ENCODE measurements around the gene OR7G1. TPM values are rescaled to one million over a fixed set of nuclear protein-coding genes. Genes with fewer than 3 reads are reported as not detected.

The OR7G1 gene
- total and polyA plus RNA-seq, 2 of the 4 experiments (the other 2 are of a cell fraction): not detected

- ChIA-PET POLR2A (ENCODE audit: unreplicated experiment) (no interaction called here), CTCF (no interaction called here)
- H4K5ac ChIP-seq (ENCODE audit: low read depth, low read length): no peak overlapping the region
- H3K14ac ChIP-seq (replicated peaks; ENCODE audit: low read depth, low read length): no peak overlapping the region
- no peak overlapping the region for H2BK5ac ChIP-seq (ENCODE audit: low read depth, low read length, poor library complexity, severe bottlenecking)
- H3K56ac ChIP-seq (ENCODE audit: extremely low read depth, insufficient read depth, low read length): no peak overlapping the region
- no peak overlapping the region for H2BK20ac ChIP-seq (ENCODE audit: low read depth, low read length)
- no peak overlapping the region for H2AK5ac ChIP-seq (ENCODE audit: low read depth, low read length)
- no peak overlapping the region for H3K4me2 ChIP-seq (ENCODE audit: low read depth, low read length)
- dilution Hi-C loops (cut with HindIII; ENCODE audit: low sequenced_read_pairs, unreplicated experiment): no loop called here
- no peak overlapping the region for H3K4me3 ChIP-seq (ENCODE audit: insufficient read depth, low read depth, low read length)
- H3K18ac ChIP-seq (ENCODE audit: low read depth, low read length): no peak overlapping the region
- in situ Hi-C loops (cut with MboI; ENCODE audit: low sequenced_read_pairs): loop anchor here (25.0 kb wide), 1 partner anchor 917 kb away; no protein-coding TSS in a partner anchor
- H2AFZ ChIP-seq (replicated peaks; ENCODE audit: low read length, poor library complexity): no peak overlapping the region
- no peak overlapping the region for H2BK15ac ChIP-seq (ENCODE audit: low read depth, low read length)
- WGBS, 2 experiments (ENCODE audit: extremely low coverage in 2 of 2, insufficient read length in 1 of 2): 100% methylated on average over 1 of the region's 5 CpGs; no CpG with 5 or more reads in 1 of the 2 experiments
- TF ChIP-seq MXI1 (IDR thresholded peaks at IDR 0.05; ENCODE audit: borderline replicate concordance, low read depth, low read length) (no peak), POLR2A (IDR thresholded peaks at IDR 0.05; ENCODE audit: low read depth, low read length) (no peak), MAFK (IDR thresholded peaks at IDR 0.05; ENCODE audit: low read depth, low read length) (no peak), NFE2L2 (IDR thresholded peaks at IDR 0.05; ENCODE audit: low read depth, low read length) (no peak), CEBPB (IDR thresholded peaks at IDR 0.05; ENCODE audit: low read depth, low read length) (no peak), RAD21 (IDR thresholded peaks at IDR 0.05; ENCODE audit: low read length) (no peak)
- H4K91ac ChIP-seq (ENCODE audit: insufficient read depth, low read depth, low read length): no peak overlapping the region
- DNase-seq: no peak
- peaks cover 19% of the 10 kb centered on the region for H3K36me3 ChIP-seq (ENCODE audit: control insufficient read depth, insufficient read depth, low read length)
- H3K9ac ChIP-seq (ENCODE audit: low read depth, low read length): no peak overlapping the region
- no peaks in the 10 kb centered on the region for H3K4me1 ChIP-seq (ENCODE audit: control insufficient read depth, insufficient read depth, low read length)
- ATAC-seq (ENCODE audit: low read depth): no peak
- intact Hi-C loops (cut with micrococcal nuclease): loop anchor here (5.0 kb wide), 1 partner anchor 162 kb away; the partner anchor contains the start of gene ZNF699
- no peaks in the 10 kb centered on the region for H3K9me1 ChIP-seq (ENCODE audit: insufficient read depth, low read length)
- no peak overlapping the region for H3K4ac ChIP-seq (ENCODE audit: low read depth, low read length)
- no peak overlapping the region for H3K27ac ChIP-seq (ENCODE audit: insufficient read depth, low read length)
- H3K27me3 ChIP-seq (ENCODE audit: control insufficient read depth, insufficient read depth, low read length): no peaks in the 10 kb centered on the region
- H2BK120ac ChIP-seq (ENCODE audit: low read depth, low read length): no peak overlapping the region
- peaks cover 11% of the 10 kb centered on the region for H4K20me1 ChIP-seq (ENCODE audit: insufficient read depth, low read length)
- H3K23ac ChIP-seq (ENCODE audit: low read depth, low read length): no peak overlapping the region
- peaks cover 29% of the 10 kb centered on the region for H3K9me3 ChIP-seq (ENCODE audit: control insufficient read depth, insufficient read depth, low read length)
- H3K79me1 ChIP-seq (ENCODE audit: low read depth in 1 of 2, low read length in 2 of 2): peaks cover 5 to 12% of the 10 kb centered on the region in 2 experiments
- H2AK9ac ChIP-seq (replicated peaks; ENCODE audit: low read depth, low read length, poor library complexity): no peak overlapping the region
- no peak overlapping the region for H4K8ac ChIP-seq (ENCODE audit: low read depth in 2 of 2, low read length in 2 of 2)
- BruUV-seq (replicated peaks): no TSS peak
Measured at GRCh38 chr19:9144920-9145319, 29.4 kb upstream of the OR7G1 start.
